OCI-LY7 (cell line): ENCODE results near the gene CCDC170.

Experiments
- CTCF ChIP-seq: fragments of 200-600 bp; sonication (generic); conservative IDR thresholded peaks from 2 replicates; pipeline ENCODE4 v1.5.1; 2014; ENCODE audit warnings: mild to moderate bottlenecking, antibody characterized with exemption, low read length, moderate library complexity, mixed read lengths
- EZH2phosphoT487 ChIP-seq: fragments of 200-600 bp; sonication (generic); IDR thresholded peaks from 2 replicates; pipeline ENCODE4 v1.6.1; 2018; ENCODE audit warnings: low read depth, borderline replicate concordance, mild to moderate bottlenecking, mixed run types, antibody characterized with exemption, low read length, moderate library complexity, mixed read lengths

- peak; percentile 96 for TF ChIP-seq CTCF
- TF ChIP-seq EZH2phosphoT487 = no peak
Observed at GRCh38 chr6:151475653-151476523, 17.9 kb upstream of the CCDC170 start.
